Measurements from ENCODE around the gene BMP2K.
"Not testable (repeated sequence)": the region's sequence is repeated elsewhere in the genome, so short reads cannot be mapped to it uniquely, and the experiment has no call there.

The BMP2K gene

DNA sequence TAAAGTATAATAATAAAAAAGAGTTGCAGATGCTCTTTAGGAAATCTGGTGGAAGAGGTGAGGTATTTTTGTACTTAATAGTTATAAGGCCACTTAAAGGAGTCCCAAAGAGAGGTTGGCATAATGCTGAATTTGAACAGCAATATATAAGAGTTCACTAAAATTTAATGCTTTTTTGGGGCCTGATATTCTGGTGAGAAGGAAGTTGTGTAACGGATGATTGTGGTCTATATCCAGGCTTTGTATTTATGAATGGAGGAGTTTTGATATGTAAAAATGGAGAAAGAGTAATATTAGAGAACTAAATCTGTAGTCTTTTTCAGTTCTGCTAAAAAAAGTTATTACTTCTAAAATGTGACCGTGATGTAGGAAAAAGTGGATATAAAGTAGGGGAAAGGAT lies 20.4 kb downstream of the BMP2K start:
- DNase-seq = no peak

DNA sequence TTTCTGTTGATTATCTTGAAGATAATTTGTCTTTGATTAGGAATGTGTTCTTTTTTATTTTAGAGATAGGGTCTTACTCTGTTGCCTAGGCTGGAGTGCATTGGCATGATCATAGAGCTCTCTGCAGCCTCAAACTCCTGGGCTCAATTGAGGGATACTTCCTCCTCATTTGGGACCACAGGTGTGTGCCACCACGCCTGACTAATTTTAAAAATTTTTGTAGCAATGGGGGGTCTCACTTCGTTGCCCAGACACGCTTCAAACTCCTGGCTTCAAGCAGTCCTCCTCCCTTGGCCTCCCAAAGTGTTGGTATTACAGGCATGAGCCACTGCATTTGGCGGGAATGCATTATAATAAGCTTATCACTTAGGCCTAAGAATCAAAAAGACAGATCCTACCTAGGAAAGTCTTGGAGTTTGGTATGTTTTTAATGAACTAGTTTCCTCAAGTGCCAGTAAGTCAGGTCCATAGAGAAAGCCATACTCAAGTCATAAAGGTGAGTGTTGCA lies 21.7 kb downstream of the BMP2K start:
- no peak for DNase-seq

DNA sequence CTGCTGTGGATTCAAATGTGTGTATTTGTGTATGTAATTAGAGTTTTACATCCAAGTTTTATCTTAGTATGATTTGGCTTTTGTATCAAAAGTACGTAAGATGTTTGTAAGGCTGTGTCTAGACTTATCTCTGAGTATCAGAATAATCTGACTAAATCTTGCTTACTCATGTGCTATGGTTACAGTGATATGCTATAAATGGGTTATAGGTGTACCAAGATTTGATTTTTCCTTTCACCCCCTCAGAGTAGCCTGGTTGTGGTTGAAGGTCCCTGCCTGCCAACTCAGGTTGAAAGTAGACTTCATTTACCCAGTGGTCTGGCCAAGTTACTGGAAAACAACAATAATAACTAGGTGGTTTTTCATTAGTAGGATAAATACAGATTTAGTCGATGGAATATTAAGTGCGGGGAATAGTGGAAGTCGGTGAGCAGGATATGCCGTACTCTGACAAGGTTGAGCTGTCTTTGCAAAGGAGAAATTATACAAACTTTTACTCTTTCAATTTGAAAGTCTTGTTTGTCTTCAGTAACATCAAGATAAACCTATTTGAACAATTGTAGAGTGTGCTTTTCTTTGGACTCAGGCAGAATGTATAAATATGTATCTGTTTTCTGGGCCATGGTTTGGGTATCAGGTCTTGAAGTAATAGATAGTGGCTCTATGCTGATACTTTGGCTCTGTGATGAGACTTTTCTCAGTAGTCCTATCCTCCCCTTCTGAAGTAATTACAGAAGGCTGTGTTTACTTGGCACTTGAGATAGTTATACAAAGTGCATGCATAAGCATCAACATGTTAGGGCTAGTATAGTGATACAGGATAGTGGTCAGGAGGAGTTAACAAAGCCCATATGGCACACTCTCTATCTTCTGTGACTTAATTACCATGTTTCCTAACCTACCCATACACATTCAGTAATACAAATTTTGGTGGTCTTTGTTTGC lies 23.7 kb downstream of the BMP2K start:
- DNase-seq = peak in 1 of 2 experiments; percentile 29

DNA sequence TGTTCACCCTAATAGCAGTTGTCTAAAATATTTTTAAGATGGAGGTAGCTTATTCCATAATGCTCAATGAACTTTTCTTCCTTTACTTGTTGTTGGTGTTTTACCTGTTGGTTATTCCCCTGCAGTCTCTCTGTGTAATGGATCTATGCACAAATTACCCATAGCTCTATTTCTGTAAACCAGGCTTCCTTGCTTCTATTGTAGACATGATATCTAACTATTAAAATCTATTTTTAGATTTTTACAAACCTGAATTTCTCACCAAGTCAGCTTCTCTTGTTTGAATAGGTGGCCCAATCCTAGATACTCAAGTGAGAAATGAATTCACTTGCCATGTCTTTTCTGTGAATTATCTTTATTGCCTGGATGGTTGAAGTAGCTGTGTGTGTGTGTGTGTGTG lies 24.8 kb downstream of the BMP2K start:
- no peak for DNase-seq

DNA sequence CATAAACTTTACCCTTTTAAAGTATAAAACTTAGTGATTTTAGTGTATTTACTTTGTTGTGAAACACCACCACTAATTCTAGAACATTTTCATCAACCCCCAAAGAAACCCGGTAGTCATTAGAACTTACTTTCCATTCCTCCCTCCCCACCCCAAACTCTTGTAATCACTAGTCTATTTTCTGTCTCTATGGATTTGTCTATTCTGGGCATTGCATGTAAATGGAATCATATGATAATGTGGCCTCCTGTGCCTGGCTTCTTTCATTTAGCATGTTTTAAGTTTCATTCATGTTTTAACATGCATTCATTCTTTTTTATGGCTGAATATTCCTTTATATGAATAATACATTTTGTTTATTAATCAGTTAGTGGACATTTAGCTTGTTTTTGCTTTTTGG lies 27.8 kb downstream of the BMP2K start:
- no peak for DNase-seq

DNA sequence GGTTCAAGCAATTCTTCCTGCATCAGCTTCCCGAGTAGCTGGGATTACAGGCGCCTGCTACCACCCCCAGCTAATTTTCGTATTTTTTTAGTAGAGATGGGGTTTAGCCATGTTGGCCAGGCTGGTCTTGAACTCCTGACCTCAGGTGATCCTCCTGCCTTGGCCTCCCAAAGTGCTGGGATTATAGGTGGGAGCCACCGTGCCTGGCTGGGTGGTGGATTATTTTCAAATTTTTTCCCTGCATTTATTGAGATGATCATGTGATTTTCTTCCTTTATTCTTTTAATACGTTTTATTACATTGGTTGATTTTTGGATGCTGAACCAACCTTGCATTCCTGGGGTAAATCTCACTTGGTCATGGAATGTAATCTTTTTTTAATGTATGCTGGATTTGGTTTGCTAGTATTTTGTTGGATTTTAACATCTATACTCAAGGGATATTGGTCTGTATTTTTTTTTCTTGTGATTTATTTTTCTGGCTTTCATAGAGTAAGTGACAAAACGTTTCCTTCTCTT lies 30.9 kb downstream of the BMP2K start:
- DNase-seq = no peak

DNA sequence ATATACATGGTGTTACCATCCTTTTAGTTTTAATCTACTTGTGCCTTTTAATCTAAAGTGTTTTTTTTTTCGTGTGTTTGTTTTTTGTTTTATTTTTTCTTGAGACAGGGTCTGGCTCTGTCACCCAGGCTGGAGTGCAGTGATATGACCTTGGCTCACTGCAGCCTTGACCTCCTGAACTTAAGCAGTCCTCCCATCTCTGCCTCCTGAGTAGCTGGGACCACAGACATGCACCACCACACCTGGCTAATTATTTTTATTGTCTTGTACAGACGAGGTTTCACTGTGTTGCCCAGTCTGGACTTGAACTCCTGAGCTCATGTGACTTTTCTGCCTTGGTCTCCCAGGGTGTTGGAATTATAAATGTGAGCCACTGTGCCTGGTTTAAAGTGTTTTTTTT lies 33.1 kb downstream of the BMP2K start:
- no peak for DNase-seq

DNA sequence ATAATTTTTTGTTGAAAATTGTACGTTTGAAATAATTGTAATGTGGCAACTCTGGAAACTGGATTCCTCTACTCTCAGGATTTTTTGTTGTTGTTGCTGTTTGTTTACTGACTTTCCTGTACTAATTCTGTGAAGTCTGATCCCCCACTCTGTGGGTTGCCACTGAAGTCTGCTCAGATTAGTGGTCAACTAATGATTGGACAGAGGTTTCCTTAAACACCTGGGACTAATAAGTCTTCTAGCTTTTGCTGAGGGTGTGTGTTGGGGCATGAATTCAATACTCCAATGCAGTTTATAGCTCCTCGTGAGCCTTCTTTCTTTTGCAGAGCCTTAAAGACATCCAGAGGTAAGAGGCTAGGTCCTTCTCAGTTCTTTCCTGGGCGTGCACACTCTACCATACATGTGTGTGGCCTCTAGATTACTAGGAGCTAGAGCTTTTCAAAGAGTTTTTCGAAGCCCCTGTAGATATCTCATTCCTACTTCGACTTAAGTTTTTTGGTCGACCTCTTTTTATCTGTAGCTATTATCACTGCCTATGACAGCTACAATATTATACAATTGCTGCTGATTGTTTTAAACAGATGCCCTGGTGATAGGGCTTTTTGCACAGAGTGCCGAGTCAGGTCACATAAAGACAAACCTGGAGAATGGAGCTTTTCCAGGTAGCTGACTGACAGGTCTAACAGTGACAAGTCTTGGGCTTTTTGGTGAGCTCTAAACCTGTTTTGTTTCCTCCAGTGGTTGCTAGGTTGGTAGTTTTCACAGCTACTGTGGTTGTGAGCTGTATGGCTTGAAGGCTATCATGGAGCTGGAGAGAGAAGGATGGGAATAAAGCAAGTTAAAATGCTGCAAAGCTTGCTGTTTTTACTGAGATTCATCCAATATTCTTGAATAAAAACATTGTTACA lies 34.0 kb downstream of the BMP2K start:
- no peak for DNase-seq

DNA sequence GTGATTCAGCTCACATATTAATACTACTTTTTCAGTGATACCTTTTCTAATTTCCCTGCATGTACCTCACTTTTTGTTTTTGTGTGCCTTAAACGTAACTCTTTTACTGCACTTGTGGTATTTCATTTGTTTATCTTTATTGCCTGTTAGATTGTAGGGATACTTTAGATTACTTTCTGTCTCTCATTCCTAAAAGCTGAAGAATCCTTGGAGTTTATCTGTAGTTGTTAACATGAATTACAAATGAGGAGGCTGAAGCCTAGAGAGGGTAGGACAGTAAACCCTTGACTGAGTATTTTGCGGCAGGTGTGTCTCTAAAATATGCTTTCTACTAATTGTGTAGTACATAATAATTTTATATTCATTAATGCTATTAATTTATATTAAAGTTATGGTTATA lies 34.9 kb downstream of the BMP2K start:
- DNase-seq = no peak

DNA sequence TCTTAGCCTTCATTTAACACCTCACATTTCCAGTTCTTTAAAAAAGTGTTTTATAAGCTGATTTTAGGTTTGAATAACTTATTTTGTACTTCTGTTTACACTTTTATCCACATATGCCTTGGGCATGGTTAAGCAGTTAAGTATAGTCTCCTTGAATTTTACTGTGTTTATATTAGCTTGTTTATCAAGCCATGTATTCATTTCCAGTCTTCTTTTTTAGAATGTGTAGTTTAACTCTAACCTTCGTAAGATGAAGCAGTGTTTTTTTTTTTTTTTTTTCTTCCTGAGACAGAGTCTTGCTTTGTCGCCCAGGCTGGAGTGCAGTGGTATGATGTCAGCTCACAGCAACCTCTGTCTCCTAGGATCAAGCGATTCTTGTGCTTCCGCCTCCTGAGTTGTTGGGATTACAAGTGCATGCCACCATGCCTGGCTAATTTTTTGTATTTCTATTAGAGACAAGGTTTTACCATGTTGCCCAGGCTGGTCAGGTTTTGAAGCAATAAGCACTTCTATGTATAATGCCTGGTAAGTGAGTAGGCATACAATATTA lies 42.5 kb downstream of the BMP2K start:
- no peak for DNase-seq

DNA sequence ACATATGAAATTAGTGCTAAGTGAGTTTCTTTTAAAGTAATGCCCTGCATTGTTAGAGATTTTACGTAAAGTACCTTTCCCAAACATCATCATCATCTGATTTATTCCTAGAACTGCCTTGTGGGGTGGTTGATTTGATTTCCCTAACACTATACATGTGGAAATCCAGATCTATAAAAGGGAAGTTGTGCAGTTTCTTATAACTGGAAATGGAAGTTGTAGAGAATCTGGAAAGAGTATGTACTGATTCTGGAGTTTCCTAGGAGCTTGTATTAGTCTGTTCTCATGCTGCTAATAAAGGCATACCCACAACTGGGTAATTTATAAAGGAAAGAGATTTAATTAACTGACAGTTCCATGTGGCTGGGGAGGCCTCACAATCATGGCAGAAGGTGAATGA lies 47.9 kb downstream of the BMP2K start:
- DNase-seq = no peak

DNA sequence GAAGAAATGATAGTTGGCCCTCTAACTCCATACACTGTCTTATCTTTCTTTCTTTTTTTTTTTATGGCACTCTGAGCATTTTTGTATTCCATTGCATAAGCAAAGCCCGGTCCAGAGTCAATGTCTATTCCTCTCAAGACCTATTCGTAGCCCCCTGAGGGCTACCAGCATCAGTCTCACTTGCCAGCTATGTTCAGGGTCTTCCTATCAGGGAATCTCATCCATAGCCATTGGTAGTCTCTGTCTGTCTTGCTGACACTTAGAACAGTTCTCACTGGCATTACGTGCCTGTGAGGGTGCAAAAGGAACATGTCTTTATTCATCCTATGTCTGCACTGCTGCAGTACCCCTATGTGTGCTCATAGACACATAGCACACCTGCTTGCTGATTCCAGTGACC lies 51.0 kb downstream of the BMP2K start:
- no peak for DNase-seq

DNA sequence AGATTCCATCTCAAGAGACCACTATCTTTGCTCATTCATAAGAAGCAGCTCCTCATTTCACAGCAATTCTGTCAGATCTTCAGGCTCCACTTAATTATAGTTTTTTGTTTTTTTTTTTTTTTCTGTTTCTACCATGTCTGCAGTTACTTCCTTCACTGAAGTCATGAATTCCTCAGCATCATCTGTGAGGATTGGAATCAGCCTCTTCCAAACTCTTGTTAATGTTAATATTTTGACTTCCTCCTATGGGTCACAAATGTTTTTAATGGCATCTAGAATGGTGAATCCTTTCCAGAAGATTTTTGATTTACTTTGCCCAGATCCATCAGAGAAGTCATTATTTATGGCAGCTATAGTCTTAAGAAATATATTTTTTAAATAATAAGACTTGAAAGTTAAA lies 53.1 kb downstream of the BMP2K start:
- DNase-seq = no peak

DNA sequence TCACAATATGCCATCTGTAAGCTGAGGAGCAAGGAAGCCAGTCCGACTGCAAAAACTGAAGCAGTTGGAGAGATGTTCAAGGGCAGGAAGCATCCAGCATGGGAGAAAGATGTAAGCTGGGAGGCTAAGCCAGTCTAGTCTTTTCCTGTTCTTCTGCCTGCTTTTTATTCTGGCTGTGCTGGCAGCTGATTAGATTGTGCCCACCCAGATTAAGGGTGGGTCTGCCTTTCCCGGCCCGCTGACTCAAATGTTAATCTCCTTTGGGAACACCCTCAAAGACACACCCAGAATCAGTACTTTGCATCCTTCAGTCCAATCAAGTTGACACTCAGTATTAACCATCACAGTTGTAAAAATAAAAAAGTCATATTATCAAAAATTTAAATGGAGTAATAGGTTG lies 63.5 kb downstream of the BMP2K start:
- not testable (repeated sequence) for DNase-seq

DNA sequence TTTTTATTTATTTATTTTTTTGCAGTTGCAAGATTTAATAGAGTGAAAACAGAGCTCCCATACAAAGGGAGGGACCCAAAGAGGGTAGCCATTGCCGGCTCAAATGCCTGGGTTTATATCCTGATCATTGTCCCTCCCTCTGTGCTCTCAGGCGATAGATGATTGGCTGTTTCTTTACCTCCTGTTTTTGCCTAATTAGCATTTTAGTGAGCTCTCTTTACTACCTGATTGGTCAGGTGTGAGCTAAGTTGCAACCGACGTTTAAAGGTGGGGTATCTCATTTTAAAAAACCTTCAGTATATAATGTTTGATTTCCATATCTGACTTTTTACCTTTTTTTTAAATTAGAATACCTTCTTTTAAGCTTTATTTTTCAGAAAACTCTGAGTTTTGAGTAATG lies 64.1 kb downstream of the BMP2K start:
- not testable (repeated sequence) for DNase-seq

DNA sequence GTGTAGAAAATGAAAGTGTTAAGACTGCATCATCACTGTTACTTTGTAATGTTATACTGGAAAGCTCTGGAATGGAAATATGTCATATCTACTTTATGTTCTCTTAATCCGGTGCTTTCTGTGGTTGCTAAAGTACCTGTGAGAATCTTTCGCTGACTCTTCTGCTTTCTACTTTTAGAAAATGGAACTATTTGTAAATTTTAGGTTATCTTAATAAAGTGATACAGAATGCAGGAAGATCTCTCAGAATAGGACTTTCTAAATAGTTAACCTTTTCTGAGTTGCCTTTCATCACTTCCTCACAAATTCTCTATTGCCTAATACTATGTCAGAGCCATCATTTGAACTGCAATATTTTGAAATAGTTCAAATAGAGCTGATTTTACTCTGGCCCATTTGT lies 69.3 kb downstream of the BMP2K start:
- no peak for DNase-seq

DNA sequence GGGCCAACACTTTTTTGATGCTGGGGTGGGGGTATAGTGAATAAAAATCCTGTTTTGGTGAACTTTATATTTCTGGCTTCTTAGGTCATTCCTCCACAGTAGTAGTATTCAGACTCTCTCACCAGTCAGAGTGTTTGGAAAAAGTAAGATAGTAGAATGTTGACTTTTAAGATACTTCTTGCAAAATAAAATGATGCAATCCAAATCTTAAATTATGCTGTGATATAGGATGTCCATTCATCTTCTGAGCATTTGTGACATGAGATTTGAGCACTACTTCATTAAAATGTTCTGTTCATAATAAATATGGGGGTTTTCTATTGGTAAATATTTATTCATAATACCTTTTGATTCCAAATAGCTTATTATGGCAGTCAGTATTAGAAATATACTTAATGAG lies 70.1 kb downstream of the BMP2K start:
- no peak for DNase-seq

DNA sequence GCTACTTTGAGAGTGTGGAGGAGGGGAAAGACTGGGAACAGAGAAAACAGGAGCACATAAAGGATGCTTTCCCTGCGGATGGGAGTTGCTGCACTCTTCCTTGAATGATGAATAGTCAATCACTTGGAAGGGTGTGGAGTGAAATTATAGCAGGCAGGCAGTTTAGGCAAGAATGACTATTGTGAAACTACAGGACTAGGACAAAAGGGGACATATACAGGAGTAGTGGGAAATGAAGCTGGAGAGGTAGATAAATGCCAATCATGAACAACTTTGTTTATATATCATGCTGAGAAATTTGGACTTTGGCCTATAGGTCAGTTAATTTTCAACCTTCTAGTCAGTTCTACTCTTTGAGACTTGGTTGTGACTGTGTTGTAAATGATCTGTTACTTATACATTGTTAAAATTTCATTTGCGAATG lies 86.2 kb downstream of the BMP2K start:
- DNase-seq = no peak

DNA sequence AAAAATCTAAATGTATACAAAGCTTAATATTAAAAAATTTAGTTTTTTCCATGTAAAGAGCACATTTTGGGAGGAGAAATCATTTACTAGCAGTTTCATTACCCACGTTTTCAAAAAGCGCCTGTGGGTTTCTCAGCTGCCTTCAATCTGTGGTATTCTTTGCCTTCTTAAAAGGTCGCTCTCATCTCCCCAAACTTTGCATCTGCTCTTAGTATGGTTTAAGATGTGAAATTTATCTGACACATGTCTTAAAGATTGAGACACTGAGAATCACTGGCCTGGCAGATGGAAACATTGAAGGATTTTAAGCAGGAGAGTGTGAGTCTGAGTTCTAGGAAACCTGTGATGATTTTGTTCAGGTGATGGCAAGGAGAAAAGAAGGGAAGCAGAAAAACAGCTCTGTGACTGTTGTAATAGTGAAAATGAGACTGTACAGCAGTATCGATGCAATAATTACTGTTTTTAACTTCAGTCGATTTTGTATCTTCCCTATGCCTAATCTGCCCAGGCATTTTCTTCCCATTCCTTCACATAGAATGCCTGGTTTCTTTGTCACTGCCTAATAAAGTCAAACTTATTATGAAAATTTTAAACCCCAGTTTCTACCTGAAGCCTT lies 87.2 kb downstream of the BMP2K start:
- no peak for DNase-seq

DNA sequence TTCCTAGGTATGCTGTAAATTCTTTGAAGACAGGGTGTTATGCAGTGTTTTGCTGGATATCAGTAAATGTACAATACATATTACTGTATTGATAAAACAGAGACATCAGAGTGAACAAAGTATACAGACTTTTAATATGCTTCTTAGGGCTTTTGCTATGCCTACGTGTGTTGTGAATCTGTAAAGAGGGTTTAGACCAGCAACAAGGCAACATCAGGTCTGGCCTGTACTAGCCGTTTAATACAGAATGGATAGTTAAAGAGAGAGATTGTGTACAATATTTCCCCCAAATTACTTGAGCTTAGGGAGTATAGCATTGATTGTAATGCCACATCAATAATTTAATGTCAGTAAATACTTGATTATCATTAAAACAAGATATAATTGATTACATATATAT lies 87.8 kb downstream of the BMP2K start:
- no peak for DNase-seq

DNA sequence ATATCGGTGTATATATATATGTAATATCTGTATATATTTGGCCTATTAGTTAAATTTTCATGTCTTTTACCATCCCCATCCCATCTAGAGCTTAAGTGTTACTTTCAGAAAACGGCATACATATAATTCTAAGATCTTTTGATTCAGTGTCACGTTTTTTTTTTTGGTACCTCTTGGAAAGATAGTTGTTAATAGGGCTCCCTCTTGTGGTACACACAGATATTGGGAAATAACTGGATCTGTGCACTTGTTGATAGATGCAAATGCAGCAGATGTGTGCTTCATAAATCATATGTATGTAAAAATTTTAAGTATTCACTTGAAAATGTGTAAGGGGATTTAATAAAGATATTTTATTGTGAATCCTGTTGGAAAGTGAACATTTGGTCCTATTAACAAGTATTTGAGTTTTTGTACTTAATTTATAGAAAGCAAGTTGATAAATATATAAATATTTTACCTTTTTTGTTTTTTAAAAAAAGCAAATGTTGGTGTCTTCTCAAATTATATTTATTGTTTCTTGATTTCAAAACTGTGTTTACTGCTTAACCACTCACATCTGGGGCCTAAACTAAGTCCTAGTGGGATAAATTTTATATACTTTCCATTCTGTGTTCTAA lies 88.4 kb downstream of the BMP2K start:
- DNase-seq = peak; percentile 10 to 70

DNA sequence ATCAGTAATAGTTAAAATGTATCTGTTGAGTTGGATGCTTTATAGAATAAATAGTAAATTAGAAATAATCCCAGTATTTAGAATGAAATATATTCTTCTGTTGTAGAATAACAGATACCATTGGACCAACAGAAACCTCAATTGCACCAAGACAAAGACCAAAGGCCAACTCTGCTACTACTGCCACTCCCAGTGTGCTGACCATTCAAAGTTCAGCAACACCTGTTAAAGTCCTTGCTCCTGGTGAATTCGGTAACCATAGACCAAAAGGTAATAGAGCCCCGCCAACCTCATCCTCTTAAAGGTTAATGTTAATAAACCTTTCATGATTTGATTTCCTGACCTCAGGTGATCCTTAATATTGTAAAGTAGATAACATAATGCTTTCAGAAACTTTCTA lies 89.3 kb downstream of the BMP2K start:
- no peak for DNase-seq

All from NCI-H524 (cell line).